ENCODE measurements around the gene TCHHL1. TPM values are rescaled to one million over a fixed set of nuclear protein-coding genes. Genes with fewer than 3 reads are reported as not detected.

TCHHL1 gene
- total and polyA plus RNA-seq, 9 of the 15 experiments (the other 6 are each of a cell fraction or from before 2014, with no cell fraction given) = not detected

GRCh38 chr1:152061952-152062351 is 26.9 kb downstream of the TCHHL1 start:
- Histone ChIP-seq H3K9me3 (replicated peaks; ENCODE audit: control insufficient read depth, insufficient read depth, low read depth, low read length) (no peaks in the 10 kb centered on the region), H3K9me1 (ENCODE audit: control insufficient read depth, insufficient read depth, low read length) (no peaks in the 10 kb centered on the region), H3K4me2 (ENCODE audit: insufficient read depth, low read length) (no peak overlapping the region), H2AFZ (ENCODE audit: low read depth, low read length) (no peak overlapping the region), H3K4me1 (replicated peaks in 1 of 2; ENCODE audit: control insufficient read depth in 2 of 2, insufficient read depth in 2 of 2, low read length in 2 of 2) (no peaks in the 10 kb centered on the region; a peak in 1 of 5 replicates), H3K9ac (ENCODE audit: insufficient read depth in 1 of 2, low read depth in 2 of 2, low read length in 2 of 2) (no peak overlapping the region), H4K20me1 (replicated peaks; ENCODE audit: control insufficient read depth, insufficient read depth, low read length) (no peaks in the 10 kb centered on the region), H3K27ac (ENCODE audit: extremely low read depth, low read depth, low read length) (no peak overlapping the region), H3K4me3 (no peak overlapping the region), H3K27me3 (ENCODE audit: control insufficient read depth in 2 of 2, insufficient read depth in 2 of 2, low read length in 2 of 2) (peaks cover 0 to 4% of the 10 kb centered on the region in 2 experiments; a peak in 1 of 5 replicates), H3K36me3 (ENCODE audit: control insufficient read depth, insufficient read depth, low read length) (no peaks in the 10 kb centered on the region), H3K79me2 (ENCODE audit: control insufficient read depth, insufficient read depth, low read length) (no peaks in the 10 kb centered on the region)
- no TSS peak for BruUV-seq (replicated peaks)
- ATAC-seq (no peak), DNase-seq (ENCODE audit: extremely low read depth in 1 of 4, low spot score in 3 of 4) (no peak), FAIRE-seq (peak; percentile 52)
- in situ Hi-C loops (cut with MboI) = no loop called here
- ChIA-PET POLR2A (interaction anchor here (0.9 to 1.0 kb wide), 2 partner anchors 9 kb away, joined by 4 to 5 read pairs; no protein-coding TSS in a partner anchor), CTCF (ENCODE audit: low intra/inter-chr PET ratio) (interaction anchor here (0.6 to 1.0 kb wide), 2 partner anchors 121 to 124 kb away, joined by 3 to 4 read pairs; no protein-coding TSS in a partner anchor)
- intact Hi-C loops (cut with micrococcal nuclease) = no loop called here
- TF ChIP-seq EHMT2 (IDR thresholded peaks at IDR 0.05) (no peak), SAFB2 (IDR thresholded peaks at IDR 0.05; ENCODE audit: borderline replicate concordance, low read depth, low read length, severe bottlenecking) (no peak), CHD7 (IDR thresholded peaks at IDR 0.05; ENCODE audit: low read depth, low read length) (no peak), PHTF2 (CRISPR knock-in tag; IDR thresholded peaks at IDR 0.05) (no peak), RAD21 (CRISPR knock-in tag; conservative IDR thresholded peaks at IDR 0.05 in 1 of 2, IDR thresholded peaks at IDR 0.05 in 1 of 2) (peak; percentile 71 to 73), CTCF (IDR thresholded peaks at IDR 0.05 in 2 of 3, conservative IDR thresholded peaks at IDR 0.05 in 1 of 3; ENCODE audit: insufficient read depth in 2 of 3, low read depth in 1 of 3, low read length in 3 of 3) (peak in 1 of 3 experiments; percentile 43; a peak in 2 of 6 replicates)
